CD4-positive, alpha-beta T cell (primary cell): ENCODE data around the gene SMARCD1. TPM values are rescaled to one million over a fixed set of nuclear protein-coding genes. Genes with fewer than 3 reads are reported as not detected.

ENCODE experiments used
- ATAC-seq: fragments of 200-7000 bp; cut with Tn5 transposase; one replicate; pipeline ENCODE4 v1.10.0; 2022; ENCODE audit warnings: mild to moderate bottlenecking; ENCODE audit not compliant: poor library complexity
- CTCF ChIA-PET: fragments of 350-600 bp; sonication (Branson Sonifier 250); formaldehyde crosslinking; loops from one replicate; lab custom pipeline; 2021; ENCODE audit warnings: antibody characterized with exemption, inconsistent platforms; lab: Charles Lee
- POLR2A ChIA-PET: fragments of 350-600 bp; sonication (Branson Sonifier 250); formaldehyde crosslinking; loops from one replicate; lab custom pipeline; 2021; ENCODE audit warnings: antibody characterized with exemption, inconsistent platforms; lab: Charles Lee
- DNase-seq, 14 experiments: peaks; one replicate each; pipeline ENCODE4 v3.0.0-alpha.2; 2013 to 2020; ENCODE audit warnings: mixed read lengths in 2 of 14
- H3K27ac ChIP-seq, 2 donors: one replicate each; pipeline versions ENCODE4 v1.5.1 to v1.7.0; 2013; ENCODE audit warnings: low read length in 2 of 2, low read depth in 1 of 2, mild to moderate bottlenecking in 1 of 2
- H3K27me3 ChIP-seq, 2 experiments: 1 replicate in 1 of 2; 2 replicates in 1 of 2; pipeline versions ENCODE4 v1.6.1 to v1.7.0; 2013; ENCODE audit warnings: low read length in 2 of 2, control low read depth in 1 of 2, mild to moderate bottlenecking in 1 of 2, moderate library complexity in 1 of 2; ENCODE audit not compliant: insufficient read depth in 2 of 2, control insufficient read depth in 1 of 2
- H3K36me3 ChIP-seq: one replicate; pipeline ENCODE4 v1.6.1; 2013; ENCODE audit warnings: low read length, control low read depth; ENCODE audit not compliant: insufficient read depth
- H3K4me1 ChIP-seq: one replicate; pipeline ENCODE4 v1.6.1; 2013; ENCODE audit warnings: low read length, control low read depth; ENCODE audit not compliant: insufficient read depth
- H3K4me3 ChIP-seq: one replicate; pipeline ENCODE4 v1.5.1; 2013; ENCODE audit warnings: mild to moderate bottlenecking, low read length, moderate library complexity
- H3K9me3 ChIP-seq, 2 experiments: 1 replicate in 1 of 2; 2 replicates in 1 of 2; pipeline versions ENCODE4 v1.6.1 to v1.7.0; 2013; ENCODE audit warnings: low read length in 2 of 2, mild to moderate bottlenecking in 2 of 2, control low read depth in 1 of 2, moderate library complexity in 1 of 2; ENCODE audit not compliant: control insufficient read depth in 1 of 2, insufficient read depth in 1 of 2
- H3K27ac Mint-ChIP-seq: one replicate; pipeline ENCODE4 v1.8.0; 2020; ENCODE audit warnings: mixed read lengths
- H3K27me3 Mint-ChIP-seq: one replicate; pipeline ENCODE4 v1.8.0; 2021; ENCODE audit warnings: mixed read lengths
- H3K36me3 Mint-ChIP-seq: one replicate; pipeline ENCODE4 v1.8.0; 2021; ENCODE audit warnings: low read depth, mixed read lengths
- H3K4me1 Mint-ChIP-seq: one replicate; pipeline ENCODE4 v1.8.0; 2021; ENCODE audit warnings: low read depth, mixed read lengths
- H3K4me3 Mint-ChIP-seq: one replicate; pipeline ENCODE4 v1.8.0; 2020; ENCODE audit warnings: mild to moderate bottlenecking, mixed read lengths
- H3K9me3 Mint-ChIP-seq: one replicate; pipeline ENCODE4 v1.8.0; 2020; ENCODE audit warnings: mixed read lengths
- CTCF ChIP-seq: fragments of 200-600 bp; IDR thresholded peaks from one replicate; pipeline ENCODE4 v1.8.0; 2022; ENCODE audit warnings: antibody characterized with exemption, mild to moderate bottlenecking
- intact Hi-C, 2 experiments: fragments of 100-400 bp; cut with DNase I in 1 of 2; cut with micrococcal nuclease in 1 of 2; formaldehyde crosslinking; loops; one replicate each; pipeline versions ENCODE4 v1.15.1 to v1.9.0; 2023 to 2025; cut with DNase I, micrococcal nuclease
- total RNA-seq, 174 experiments: library from RNA in 2 of 174; stranded (reverse) in 2 of 174; gene quantifications; one replicate each; pipeline ENCODE4 v1.2.3 and lab custom pipeline; 2021 to 2026

Gene SMARCD1
- total RNA-seq, 2 experiments from 2014 or later, result 78.9 to 80.0 TPM

GRCh38 chr12:50061171-50061570 is 24.0 kb upstream of the SMARCD1 start:
- H3K27ac ChIP-seq, result no peak overlapping the region
- ATAC-seq (no peak), DNase-seq (no peak)
- ChIA-PET POLR2A (no interaction called here), CTCF (interaction anchor here (1.1 to 1.6 kb wide), 2 partner anchors 22 to 94 kb away, joined by 3 read pairs; no protein-coding TSS in a partner anchor)
- intact Hi-C loops, result no loop called here
- H3K27me3 Mint-ChIP-seq, result peaks cover 36% of the 10 kb centered on the region
- H3K9me3 ChIP-seq, result no peaks in the 10 kb centered on the region
- no peak overlapping the region for H3K4me3 ChIP-seq
- peaks cover 25 to 27% of the 10 kb centered on the region in 2 experiments for H3K27me3 ChIP-seq
- no peak overlapping the region for H3K4me3 Mint-ChIP-seq
- no peak for TF ChIP-seq CTCF
- no peaks in the 10 kb centered on the region for H3K36me3 Mint-ChIP-seq
- H3K4me1 Mint-ChIP-seq, result peaks cover 33% of the 10 kb centered on the region
- H3K27ac Mint-ChIP-seq, result no peak overlapping the region
- peaks cover 33% of the 10 kb centered on the region for H3K4me1 ChIP-seq
- H3K9me3 Mint-ChIP-seq, result no peaks in the 10 kb centered on the region
- H3K36me3 ChIP-seq, result no peaks in the 10 kb centered on the region

- no peak for DNase-seq
- CTCF ChIA-PET, result interaction anchor here (1.5 to 1.6 kb wide), 2 partner anchors 23 to 95 kb away, joined by 3 to 5 read pairs; no protein-coding TSS in a partner anchor
- H3K4me1 Mint-ChIP-seq, result peaks cover 24% of the 10 kb centered on the region
- H3K9me3 Mint-ChIP-seq, result no peaks in the 10 kb centered on the region
- Histone ChIP-seq H3K36me3 (no peaks in the 10 kb centered on the region), H3K27ac (no peak overlapping the region), H3K27me3 (peaks cover 15 to 18% of the 10 kb centered on the region in 2 experiments), H3K4me1 (peaks cover 24% of the 10 kb centered on the region), H3K9me3 (no peaks in the 10 kb centered on the region), H3K4me3 (no peak overlapping the region)
- no peak overlapping the region for H3K4me3 Mint-ChIP-seq
- no peak for ATAC-seq
- intact Hi-C loops, result no loop called here
- no peak for TF ChIP-seq CTCF
- H3K36me3 Mint-ChIP-seq, result no peaks in the 10 kb centered on the region
- POLR2A ChIA-PET, result no interaction called here
- H3K27ac Mint-ChIP-seq, result no peak overlapping the region
- H3K27me3 Mint-ChIP-seq, result peaks cover 26% of the 10 kb centered on the region
Observed at GRCh38 chr12:50061946-50062686, 23.0 kb upstream of the SMARCD1 start.

GRCh38 chr12:50062728-50063460 is 22.2 kb upstream of the SMARCD1 start:
- Mint-ChIP-seq H3K4me3 (no peak overlapping the region), H3K27ac (no peak overlapping the region)
- intact Hi-C loops, result no loop called here

More at GRCh38 chr12:50062728-50063460, 22.2 kb upstream of the SMARCD1 start:
- DNase-seq (no peak), ATAC-seq (no peak)
- no peaks in the 10 kb centered on the region for H3K9me3 Mint-ChIP-seq
- no peaks in the 10 kb centered on the region for H3K9me3 ChIP-seq
- H3K4me1 Mint-ChIP-seq, result peaks cover 22% of the 10 kb centered on the region
- no peaks in the 10 kb centered on the region for H3K36me3 ChIP-seq
- peaks cover 20% of the 10 kb centered on the region for H3K4me1 ChIP-seq
- peaks cover 13 to 16% of the 10 kb centered on the region in 2 experiments for H3K27me3 ChIP-seq
- H3K4me3 ChIP-seq, result no peak overlapping the region
- TF ChIP-seq CTCF, result no peak
- H3K27me3 Mint-ChIP-seq, result peaks cover 24% of the 10 kb centered on the region
- ChIA-PET POLR2A (no interaction called here), CTCF (interaction anchor here (1.5 kb wide), 1 partner anchor 24 kb away, joined by 5 read pairs; no protein-coding TSS in a partner anchor)
- no peaks in the 10 kb centered on the region for H3K36me3 Mint-ChIP-seq
- no peak overlapping the region for H3K27ac ChIP-seq
